ENCODE data around the gene TNFRSF9.
A peak's percentile ranks its signal among the peaks of the same experiment; 100 is the strongest.

Gene TNFRSF9

DNA sequence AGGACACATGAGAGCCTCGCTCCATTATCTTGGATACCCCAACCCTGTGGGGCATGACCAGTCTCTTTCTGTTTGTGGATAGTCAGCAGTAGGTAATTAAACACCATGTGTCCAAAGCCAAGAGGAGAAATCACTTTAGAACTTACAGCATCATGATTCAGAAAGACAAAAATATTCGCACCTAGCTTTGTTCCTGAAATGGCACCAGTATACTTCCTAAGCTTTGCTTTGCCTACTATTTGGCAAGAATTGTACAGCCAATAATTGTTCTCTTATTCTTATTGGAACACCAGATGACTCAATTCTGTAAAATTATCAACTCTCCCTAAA, 24.2 kb downstream of the TNFRSF9 start:
- no peak for DNase-seq (ENCODE audit: low read depth)

DNA sequence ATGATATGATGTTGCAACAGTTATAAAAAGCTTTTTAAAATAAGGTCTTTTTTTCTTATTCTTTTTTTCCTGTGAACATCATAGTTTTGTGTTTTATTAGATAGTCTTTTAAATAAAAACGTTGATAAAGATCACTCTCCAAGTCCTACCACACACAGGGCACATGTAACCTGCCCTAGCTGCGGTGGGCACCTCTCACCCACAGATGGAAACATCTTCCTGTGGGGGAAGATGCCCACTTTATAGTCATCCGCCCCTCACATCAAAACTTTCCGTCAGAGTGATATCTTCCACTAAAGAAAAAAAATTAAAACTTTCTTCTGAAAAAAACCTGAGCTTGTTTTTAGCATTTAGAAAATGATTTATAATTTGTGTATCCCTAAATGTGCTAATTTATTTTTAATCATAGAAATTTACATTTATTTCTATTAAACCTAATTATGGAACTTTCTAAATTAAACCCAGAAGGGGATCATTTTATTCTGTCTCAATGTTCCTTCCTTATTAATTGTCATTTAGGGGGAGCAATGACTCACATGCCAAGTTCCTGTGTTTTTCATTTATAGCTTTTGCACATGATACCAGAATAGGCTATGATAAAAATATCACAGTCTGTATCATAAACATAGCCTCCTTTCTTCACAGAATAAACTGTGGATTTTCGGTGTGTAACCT, 24.7 kb downstream of the TNFRSF9 start:
- DNase-seq (ENCODE audit: low read depth): no peak

DNA sequence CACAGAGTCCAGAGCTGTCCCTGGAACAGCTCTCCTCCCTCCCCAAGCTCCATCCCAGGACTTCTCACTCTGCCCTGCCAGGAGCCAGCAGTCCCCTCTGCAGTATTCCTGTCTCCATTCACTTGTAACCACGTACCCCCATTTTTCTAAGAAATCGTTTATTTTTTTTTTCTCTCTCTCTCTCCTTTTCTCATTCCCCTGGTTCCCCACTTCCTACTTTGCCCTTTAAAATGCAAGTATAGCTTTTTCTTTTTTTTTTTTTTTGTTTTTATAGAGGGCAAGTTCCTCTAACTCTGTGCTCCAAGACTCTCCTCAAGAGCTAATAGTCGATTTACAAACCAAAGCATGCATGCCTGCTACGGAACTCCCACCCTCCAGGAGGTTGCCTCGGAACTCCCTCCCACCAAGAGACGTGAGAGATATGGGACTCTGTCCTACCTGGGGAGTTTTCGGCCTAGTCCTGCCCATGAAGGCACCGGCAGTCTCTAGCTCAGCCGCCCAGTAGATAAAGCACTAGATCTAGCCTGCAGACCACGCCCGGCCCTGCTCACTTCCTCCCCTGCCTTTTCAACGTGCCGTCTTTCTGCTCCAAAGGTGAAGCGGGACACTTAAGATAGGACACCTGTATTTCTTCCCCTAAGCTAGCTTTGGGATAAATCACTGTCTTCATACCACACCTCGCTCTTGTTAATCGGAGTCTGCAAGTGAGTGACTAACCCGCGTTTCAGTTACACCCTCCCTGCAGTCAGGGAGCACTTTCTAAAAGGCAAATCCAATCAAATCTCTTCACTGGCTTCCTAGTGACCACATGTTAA, 27.7 kb downstream of the TNFRSF9 start:
- DNase-seq (ENCODE audit: low read depth): no peak

DNA sequence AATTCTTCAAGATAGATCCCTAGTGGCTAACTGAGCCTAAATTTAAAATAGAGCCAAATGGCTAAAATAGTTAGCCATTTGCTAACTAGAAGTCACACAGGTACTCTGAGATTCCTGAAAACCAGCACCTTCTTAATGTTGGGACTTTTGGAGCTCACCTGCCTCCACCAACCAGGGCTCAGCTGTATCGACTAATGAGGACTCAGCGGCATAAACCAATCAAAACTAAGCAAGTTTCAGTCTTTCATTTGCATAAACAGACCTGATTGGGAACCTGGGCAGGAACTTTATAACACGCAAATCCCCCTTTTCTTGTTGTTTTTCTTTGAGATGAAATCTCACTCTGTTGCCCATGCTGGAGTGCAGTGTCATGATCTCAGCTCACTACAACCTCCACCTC, 28.5 kb downstream of the TNFRSF9 start:
- DNase-seq (ENCODE audit: low read depth): no peak

DNA sequence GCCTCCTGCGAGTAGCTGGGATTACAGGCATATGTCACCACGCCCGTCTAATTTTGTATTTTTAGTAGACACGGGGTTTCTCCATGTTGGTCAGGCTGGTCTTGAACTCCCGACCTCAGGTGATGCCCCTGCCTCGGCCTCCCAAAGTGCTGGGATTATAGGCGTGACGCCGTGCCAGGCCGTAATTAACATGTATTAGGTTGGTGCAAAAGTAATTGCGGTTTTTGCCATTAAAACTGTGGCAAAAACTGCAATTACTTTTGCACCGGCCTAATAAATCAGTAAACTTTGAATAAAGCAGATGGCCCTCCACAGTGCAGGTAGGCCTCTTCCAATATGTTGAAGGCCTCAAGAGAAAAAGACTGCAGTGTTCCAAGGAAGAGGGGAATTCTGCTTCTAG, 35.4 kb downstream of the TNFRSF9 start:
- no peak for DNase-seq (ENCODE audit: low read depth)

DNA sequence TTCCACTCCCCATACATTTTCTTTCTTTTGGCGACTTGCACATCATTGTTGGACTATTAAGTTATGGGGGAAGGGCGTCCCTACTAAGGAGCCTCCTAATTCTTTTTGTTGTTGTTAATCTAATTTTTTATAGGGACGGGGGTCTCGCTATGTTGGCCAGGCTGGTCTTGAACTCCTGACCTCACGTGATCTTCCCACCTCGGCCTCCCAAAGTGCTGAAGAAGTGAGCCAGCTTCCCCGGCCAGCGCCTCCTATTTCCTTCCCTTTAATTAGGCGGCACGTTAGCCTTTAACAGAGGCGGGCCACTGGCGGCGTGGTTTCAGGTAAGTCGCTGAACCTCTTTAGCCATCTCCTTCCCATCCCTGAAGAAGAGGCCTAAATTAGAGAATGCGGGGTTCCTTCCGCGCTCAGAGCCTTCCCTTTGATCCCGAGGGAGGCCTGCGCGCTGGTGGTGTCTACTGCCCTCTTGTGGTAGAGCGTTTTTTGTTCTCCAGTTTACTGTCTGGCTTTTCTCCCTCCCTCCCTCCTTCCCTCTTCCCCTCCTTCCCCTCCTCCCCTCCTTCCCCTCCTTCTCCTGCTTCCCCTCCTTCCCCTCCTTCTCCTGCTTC, 38.1 kb downstream of the TNFRSF9 start:
- peak; percentile 43 for DNase-seq (ENCODE audit: low read depth)

DNA sequence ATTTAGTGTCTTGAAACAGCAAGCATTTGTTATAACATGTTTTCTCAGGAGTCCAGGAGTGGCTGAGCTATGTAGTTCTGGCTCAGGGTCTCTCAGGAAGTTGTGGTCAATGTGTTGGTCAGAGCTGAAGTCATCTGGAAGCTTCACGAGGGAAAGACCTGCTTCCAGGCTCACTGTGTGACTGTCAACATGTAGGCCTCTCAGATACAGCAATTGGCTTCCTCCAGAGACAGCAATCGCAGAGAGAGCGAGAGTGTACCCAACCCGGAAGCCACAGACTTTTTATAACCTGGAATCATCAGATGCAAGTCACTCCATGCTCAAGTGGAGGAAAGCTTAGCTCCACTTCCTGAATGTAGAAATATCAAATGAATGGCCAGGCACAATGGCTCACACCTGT, 40.9 kb downstream of the TNFRSF9 start:
- no peak for DNase-seq (ENCODE audit: low read depth)

DNA sequence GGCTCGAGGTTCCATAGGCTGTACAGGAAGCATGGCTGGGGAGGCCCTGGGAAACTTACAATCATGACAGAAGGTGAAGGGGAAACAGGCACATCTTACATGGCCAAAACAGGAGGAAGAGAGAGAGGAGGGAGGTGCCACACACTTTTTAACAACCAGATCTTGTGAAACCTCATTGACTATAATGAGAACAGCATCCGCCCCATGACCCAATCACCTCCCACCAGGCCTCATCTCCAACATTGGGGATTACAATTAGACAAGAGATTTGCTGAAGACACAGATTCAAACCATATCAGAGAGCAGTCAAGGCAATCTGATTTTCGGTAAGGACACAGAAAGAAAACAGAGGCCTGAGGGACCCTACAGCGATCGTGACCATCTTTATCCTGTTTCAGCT, 41.7 kb downstream of the TNFRSF9 start:
- no peak for DNase-seq (ENCODE audit: low read depth)

DNA sequence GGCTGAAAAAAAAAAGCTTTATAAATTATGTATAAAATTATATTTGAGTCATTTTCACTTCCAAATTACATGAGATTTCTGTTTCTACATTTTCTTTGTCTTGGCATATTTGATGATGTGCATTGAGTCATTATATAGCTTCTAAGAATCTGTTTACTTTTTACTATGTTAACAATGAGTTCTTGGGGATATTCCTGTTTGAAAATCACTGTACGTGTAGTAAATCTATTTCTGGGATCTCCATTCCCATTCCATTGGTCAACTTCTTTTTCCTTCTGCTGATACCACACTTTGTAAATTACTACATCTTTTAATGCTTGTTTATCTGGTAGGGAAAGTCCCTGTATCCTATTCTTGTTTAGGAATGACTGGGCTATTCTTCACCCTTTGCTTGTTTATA, 43.6 kb downstream of the TNFRSF9 start:
- DNase-seq (ENCODE audit: low read depth): no peak

DNA sequence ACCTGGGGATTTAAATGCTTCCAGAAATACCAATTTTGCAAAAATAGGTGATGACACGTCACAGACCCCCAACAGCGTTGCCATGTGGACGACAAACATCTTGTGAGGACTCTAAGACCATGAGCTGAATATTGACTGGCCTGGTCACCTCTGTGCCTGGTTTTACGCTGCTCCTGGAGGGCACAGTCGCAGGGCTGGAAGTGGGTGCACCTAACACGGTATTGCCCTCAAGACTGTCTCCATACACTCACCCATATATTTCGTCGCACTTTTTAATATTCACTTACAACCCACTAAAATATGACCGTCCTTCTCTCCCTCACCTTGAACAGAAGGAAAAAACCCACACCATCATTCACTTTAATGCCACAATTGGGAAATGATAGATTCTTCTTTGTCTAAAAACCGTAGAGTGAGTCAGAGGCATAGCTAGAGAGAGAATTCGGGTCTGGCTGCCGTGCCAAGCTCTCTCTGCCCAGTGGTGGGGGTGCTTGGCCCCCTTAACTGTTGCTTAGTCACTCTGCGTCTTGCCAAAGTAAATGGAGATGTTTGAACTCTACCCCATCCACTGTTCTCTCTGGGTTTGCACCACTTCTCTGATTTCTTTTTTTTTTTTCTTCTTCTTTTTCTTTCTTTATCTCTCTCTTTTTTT, 47.0 kb downstream of the TNFRSF9 start:
- DNase-seq (ENCODE audit: low read depth): no peak

DNA sequence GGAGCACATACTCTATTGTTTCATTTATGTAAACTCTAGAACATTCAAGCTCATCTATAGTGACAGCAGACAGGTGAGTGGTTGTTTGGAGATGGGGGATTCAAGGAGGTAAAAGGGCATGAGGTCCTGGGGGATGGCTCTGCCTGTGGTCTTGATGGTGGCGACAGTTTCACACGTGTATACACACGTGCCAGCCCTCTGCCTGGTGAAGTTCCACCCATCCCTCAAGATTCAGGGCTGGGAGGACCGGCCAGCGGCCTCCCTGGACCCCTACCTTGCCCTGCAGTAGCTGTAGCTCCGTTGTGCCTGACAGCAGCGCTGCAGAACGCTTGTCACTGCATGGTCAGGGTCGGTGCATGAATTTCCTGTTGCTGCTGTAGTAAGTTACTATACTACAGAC, 48.8 kb downstream of the TNFRSF9 start:
- DNase-seq (ENCODE audit: low read depth): no peak

DNA sequence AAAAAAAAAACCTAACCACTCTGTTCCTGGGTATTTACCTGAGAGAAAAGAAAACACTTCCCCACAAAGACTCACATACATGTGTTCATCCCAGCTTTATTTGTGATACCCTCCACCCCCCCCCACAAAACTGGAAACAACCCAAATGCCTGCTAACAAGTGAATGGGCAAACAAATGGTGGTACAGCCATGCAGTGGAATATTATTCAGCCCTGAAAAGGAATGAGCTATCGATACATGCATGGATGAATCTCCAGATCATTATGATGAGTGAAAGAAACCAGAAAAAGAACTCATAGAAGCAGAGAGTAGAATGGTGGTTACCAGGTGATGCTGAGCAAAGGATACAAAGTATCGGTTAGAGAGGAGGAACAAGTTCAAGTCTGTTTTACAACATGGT, 49.8 kb downstream of the TNFRSF9 start:
- DNase-seq (ENCODE audit: low read depth): no peak

DNA sequence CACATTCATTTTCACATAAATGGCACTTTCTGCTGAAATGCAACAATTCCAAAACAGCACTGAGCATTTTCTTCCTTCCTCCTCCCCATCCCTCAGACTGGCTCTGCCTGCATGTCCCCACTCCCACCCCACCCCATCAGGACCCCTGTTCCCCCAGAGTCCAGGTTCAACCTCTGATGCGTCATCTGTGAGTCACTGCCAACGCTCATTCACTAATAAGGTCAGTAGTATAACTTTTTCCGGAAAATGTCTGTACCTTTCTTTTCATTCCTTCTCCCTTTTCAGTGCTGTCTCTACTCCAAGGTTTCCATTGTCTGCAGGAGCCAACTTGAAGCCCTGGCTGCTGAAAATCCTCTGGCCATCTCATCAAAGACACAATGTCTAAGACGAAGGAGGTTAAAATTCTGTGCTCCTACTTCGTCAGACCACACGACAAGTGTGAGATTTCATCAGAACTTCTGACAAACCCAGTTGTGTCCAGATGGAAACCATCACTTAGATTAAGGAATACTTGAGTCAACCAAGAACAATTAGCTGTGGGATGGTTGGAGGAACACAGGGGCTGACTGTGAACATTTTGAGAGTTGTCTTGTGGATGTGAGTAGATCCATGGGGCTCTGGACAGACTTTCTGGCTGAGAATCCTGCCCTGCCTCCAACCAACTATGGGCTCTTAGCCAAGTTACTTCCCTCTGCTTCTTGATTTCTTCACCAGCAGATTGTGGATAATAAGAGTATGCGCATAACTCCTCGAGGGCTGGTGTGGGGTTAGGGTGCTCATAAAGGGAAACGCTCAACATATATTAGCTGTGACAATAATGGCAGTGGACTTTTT, 52.2 kb downstream of the TNFRSF9 start:
- no peak for DNase-seq (ENCODE audit: low read depth)

DNA sequence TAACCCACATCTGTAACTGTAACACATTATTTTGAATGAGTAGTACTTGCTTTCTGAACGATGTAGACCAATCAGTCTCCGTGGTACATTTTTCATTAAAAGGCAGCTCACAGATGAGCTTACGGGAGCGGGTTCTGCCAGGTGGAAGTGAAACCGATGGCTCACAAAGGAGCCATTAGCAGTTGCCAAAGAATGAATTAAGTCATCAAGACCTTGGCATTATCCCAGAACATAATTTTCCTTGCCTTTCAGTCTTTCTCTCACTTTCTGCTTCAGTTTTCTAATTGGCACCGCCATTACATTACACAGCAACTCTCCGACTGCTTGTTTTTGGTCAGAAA, 54.3 kb downstream of the TNFRSF9 start:
- DNase-seq (ENCODE audit: low read depth): no peak

DNA sequence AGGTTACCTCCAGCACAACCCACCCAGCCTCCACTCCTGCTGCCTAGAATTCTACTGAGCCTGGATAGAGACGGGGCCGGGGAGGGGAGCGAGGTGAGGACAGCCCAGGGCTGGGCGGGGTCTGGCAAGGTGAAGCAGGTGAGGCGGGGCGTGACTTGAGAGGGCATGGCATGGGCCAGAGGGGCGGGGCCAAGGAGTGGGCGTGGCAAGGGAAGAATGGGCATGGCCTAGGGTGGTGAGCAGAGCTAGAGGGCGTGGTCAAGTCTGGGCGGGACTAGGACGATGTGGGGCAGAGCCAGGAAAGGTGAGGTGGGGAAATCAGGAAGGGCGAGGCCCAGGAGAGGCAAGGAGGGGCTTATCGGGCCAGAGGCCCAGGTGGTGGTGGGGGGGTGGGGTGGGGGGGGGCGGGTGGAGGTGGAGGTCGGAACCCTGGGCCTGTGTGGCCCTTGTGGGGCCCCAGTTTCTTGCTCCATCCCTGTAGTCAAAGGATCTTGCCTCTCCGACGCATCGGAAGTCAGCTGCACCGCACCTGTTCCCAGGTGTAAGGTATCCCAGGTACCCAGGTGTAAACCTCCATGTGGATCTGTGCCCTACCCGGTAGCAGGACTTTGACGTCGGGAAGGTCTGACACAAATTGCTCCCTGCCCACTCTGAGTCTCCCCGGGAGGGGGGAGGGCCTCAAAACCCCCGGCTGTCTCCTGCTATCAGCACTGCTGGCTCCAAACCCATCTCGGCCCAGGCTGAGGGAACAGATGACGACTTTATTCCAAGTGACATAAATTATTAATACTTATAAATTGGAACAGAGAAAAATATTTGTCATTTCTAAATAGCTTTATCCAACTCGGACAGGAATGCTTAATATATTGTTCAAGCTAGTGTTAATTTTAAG, 54.9 kb downstream of the TNFRSF9 start:
- peak; percentile 43 for DNase-seq (ENCODE audit: low read depth)

DNA sequence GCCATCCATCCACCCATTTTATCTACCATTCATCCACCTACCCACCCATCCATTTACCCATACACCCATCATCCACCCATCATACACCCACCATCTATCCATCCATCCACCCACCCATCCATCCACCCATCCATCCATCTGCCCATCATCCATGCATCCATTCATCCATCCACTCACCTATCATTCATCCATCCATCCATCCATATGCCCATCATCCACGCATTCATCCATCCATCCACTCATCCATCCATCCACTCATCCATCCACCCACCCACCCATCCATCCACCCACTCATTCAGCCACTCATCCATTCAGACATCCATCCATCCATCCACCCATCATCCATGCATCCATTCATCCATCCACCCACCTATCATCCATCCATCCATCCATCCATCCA, 55.9 kb downstream of the TNFRSF9 start:
- no peak for DNase-seq (ENCODE audit: low read depth)

DNA sequence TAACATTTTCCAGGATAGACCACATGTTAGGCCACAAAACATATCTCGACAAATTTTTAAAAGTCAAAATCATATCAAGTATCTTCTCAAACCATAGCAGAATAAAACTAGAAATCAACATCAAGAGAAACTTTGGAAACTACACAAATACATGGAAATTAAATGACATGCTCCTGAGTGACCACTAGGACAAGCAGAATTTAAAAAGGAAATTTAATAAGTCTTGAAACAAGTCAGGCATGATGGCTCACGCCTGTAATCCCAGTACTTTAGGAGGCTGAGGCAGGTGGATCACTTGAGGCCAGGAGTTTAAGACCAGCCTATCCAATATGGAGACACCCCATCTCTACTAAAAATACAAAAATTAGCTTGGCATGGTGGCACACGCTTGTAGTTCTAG, 61.4 kb downstream of the TNFRSF9 start:
- DNase-seq (ENCODE audit: low read depth): no peak

DNA sequence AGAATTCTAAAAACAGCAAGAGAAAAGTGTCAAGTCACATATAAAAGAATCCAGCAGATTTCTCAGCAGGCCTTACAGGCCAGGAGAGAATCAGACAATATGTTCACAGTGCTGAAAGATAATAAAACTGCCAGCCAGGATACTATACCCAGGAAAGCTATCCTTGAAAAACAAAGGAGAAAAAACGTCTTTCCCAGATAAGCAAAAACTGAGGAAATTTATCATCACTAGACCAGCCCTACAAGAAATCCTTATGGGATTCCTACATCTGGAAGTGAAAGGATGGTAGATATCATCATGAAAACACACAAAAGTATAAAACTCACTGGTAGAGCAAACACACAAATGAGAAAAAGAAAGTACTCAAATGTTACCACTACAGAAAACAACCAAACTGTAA, 62.6 kb downstream of the TNFRSF9 start:
- no peak for DNase-seq (ENCODE audit: low read depth)

DNA sequence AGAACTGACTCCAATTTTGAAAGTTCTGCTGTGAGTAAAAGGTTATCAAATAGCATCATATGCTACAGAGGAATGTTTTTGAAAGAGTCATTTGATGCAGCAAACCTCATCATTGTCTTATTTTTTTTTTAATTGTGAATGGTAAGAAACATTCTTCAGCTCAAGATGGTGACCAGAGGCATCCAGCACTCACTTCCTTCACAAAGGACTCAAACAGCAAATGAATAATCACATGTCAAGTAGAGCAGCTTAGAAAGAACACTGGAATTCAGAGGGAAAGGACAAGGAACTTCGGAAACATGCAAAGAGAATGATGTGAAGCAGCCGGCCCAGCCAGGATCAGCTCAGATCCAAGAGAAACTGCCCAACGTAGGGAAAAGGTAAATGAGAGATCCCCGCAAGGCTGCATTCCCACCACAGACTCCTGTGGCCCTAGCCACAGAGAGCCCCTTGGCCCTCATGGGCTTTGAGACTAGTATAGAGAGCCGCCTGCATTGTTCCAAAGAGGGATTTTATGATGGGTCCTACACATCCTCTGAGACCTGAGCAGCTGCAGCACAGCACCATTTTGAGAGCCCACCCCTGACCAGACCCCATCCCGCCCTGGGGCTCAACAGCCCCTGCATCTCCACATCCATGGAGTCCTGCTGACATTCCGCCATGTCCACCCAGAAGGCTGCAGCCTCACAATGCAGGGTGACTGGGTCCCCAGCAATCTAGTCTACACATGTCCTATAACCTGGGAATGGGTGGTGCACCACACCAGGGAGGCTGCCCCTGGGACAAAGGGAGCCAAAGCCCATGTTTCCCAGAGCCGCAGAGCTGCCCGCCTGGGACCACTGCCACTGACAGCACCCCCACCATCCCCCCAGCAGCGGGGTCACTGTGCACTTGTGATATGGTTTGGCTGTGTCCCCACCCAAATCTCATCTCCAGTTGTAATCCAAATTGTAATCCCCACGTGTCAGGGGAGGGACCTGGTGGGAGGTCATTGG, 66.5 kb downstream of the TNFRSF9 start:
- DNase-seq (ENCODE audit: low read depth): no peak

DNA sequence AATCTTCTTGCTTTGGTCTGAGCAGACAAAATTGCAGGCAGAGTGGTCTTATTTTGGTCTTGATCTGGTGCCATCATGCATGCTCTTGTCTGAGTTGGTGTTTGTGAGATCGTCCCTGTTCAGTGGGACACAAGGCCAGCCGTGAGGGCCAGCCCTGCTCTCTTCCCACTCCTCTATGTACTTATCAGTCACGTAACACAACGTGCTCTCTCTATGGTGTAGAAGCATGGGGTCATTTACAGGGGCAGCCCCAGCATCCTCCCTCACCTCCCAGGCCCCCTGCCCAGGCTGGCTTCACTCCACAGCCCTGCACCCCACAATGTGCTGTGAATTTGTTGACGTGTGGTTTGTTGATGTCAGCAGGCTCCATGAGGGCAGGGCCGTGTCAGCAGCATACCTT, 69.5 kb downstream of the TNFRSF9 start:
- DNase-seq (ENCODE audit: low read depth): no peak

Measured in activated T-cell treated with anti-CD3 and anti-CD28 coated beads for 48 hours (primary cell).